HepG2 (cell line): ENCODE measurements around the gene GRK5. TPM values are rescaled to one million over a fixed set of nuclear protein-coding genes. Genes with fewer than 3 reads are reported as not detected.

Experiments used
- ATAC-seq: fragments of 200-7000 bp; cut with Tn5 transposase; 3 replicates; pipeline ENCODE4 v1.9.1; 2020; ENCODE audit warnings: mild to moderate bottlenecking, moderate library complexity
- BruUV-seq: library from RNA; stranded (reverse); fragments of 400-500 nt; replicated peaks from 2 replicates; lab custom pipeline; 2021; lab: Mats Ljungman, UMichigan
- CTCF ChIA-PET: fragments of 300-600 bp; formaldehyde crosslinking; extraction: SDS; loops from one replicate; lab custom pipeline; 2021; ENCODE audit warnings: low total read pairs, inconsistent platforms, low intra/inter-chr PET ratio; lab: Yijun Ruan, JAX
- POLR2A ChIA-PET: fragments of 350-600 bp; sonication (Branson Sonifier 250); formaldehyde crosslinking; loops from one replicate; lab custom pipeline; 2020; ENCODE audit warnings: antibody characterized with exemption, inconsistent platforms; lab: Yijun Ruan, JAX
- DNase-seq: peaks from one replicate; pipeline ENCODE4 v3.0.0-alpha.2; 2015; ENCODE audit warnings: low spot score
- FAIRE-seq: peaks from 3 replicates; lab custom pipeline; 2011; peaks lifted over from hg19 to GRCh38; lab: Jason Lieb, UNC
- H2AFZ ChIP-seq: one replicate; pipeline ENCODE4 v1.6.1; 2011; ENCODE audit warnings: low read length, inconsistent platforms
- H3K27ac ChIP-seq: fragments of 300-600 bp; 3 replicates; pipeline ENCODE4 v1.8.0; 2011; ENCODE audit warnings: mixed run types, mild to moderate bottlenecking, mixed read lengths, low read length, inconsistent platforms; ENCODE audit not compliant: insufficient read depth; ENCODE audit errors: extremely low read length
- H3K27me3 ChIP-seq, 2 experiments: fragments of 200-600 bp in 1 of 2; 2 replicates in 1 of 2; 3 replicates in 1 of 2; pipeline versions ENCODE4 v1.6.0 to v1.8.0; 2011; ENCODE audit warnings: low read length in 2 of 2, mild to moderate bottlenecking in 2 of 2, moderate library complexity in 2 of 2, inconsistent platforms in 1 of 2; ENCODE audit not compliant: insufficient read depth in 2 of 2, control insufficient read depth in 1 of 2
- H3K36me3 ChIP-seq, 2 experiments: fragments of 200-600 bp in 1 of 2; replicated peaks in 1 of 2; 2 replicates in 1 of 2; 3 replicates in 1 of 2; pipeline versions ENCODE4 v1.5.1 to v1.8.0; 2011; ENCODE audit warnings: low read length in 2 of 2, inconsistent platforms in 1 of 2; ENCODE audit not compliant: insufficient read depth in 2 of 2, control insufficient read depth in 1 of 2
- H3K4me1 ChIP-seq: 2 replicates; pipeline ENCODE4 v1.5.1; 2012; ENCODE audit warnings: low read length, inconsistent platforms; ENCODE audit not compliant: insufficient read depth
- H3K4me2 ChIP-seq: 2 replicates; pipeline ENCODE4 v1.6.0; 2011; ENCODE audit warnings: low read depth, low read length, inconsistent platforms
- H3K4me3 ChIP-seq, 3 experiments: fragments of 200-600 bp in 1 of 3; sonication (generic), shearing (Covaris generic) in 1 of 3; replicated peaks in 1 of 3; 2 replicates each; pipeline ENCODE4 v1.5.1; 2011 to 2016; ENCODE audit warnings: low read length in 3 of 3, inconsistent platforms in 2 of 3, low read depth in 2 of 3, mild to moderate bottlenecking in 2 of 3, control low read depth in 1 of 3, mixed read lengths in 1 of 3; ENCODE audit not compliant: insufficient read depth in 1 of 3
- H3K79me2 ChIP-seq: one replicate; pipeline ENCODE4 v1.6.1; 2011; ENCODE audit warnings: low read length, inconsistent platforms; ENCODE audit not compliant: insufficient read depth
- H3K9ac ChIP-seq: 2 replicates; pipeline ENCODE4 v1.6.0; 2011; ENCODE audit warnings: mild to moderate bottlenecking, low read depth, low read length, inconsistent platforms; ENCODE audit not compliant: insufficient read depth
- H3K9me3 ChIP-seq: 2 replicates; pipeline ENCODE4 v1.5.1; 2012; ENCODE audit warnings: mild to moderate bottlenecking, low read length
- H4K20me1 ChIP-seq: 2 replicates; pipeline ENCODE4 v1.6.0; 2011; ENCODE audit warnings: inconsistent platforms, mild to moderate bottlenecking, low read length, moderate library complexity; ENCODE audit not compliant: insufficient read depth
- CCAR2 ChIP-seq: fragments of 200-400 bp; formaldehyde crosslinking; optimal IDR thresholded peaks from 2 replicates; pipeline ENCODE3; 2018; ENCODE audit warnings: low read depth, mild to moderate bottlenecking, low read length, moderate library complexity
- GPN1 ChIP-seq: sonication (generic); formaldehyde crosslinking; IDR thresholded peaks from 2 replicates; pipeline ENCODE4 v1.5.1; 2020; ENCODE audit warnings: missing genetic modification reagents, borderline replicate concordance
- GTF3A ChIP-seq: sonication (generic); formaldehyde crosslinking; conservative IDR thresholded peaks from 2 replicates; pipeline ENCODE4 v1.4.0; 2020; ENCODE audit warnings: mild to moderate bottlenecking, missing genetic modification reagents
- HHEX ChIP-seq: IDR thresholded peaks from 2 replicates; pipeline ENCODE4 v1.6.1; 2016; ENCODE audit warnings: control low read depth
- MED13 ChIP-seq: sonication (generic); formaldehyde crosslinking; IDR thresholded peaks from 2 replicates; pipeline ENCODE4 v1.5.0; 2020; ENCODE audit warnings: missing genetic modification reagents
- MIXL1 ChIP-seq: IDR thresholded peaks from 2 replicates; pipeline ENCODE4 v1.6.1; 2016
- MLLT10 ChIP-seq: sonication (generic); formaldehyde crosslinking; IDR thresholded peaks from 2 replicates; pipeline ENCODE4 v1.4.0; 2020; ENCODE audit warnings: missing genetic modification reagents
- PTBP1 ChIP-seq: fragments of 200-400 bp; formaldehyde crosslinking; IDR thresholded peaks from 2 replicates; pipeline ENCODE4 v1.6.1; 2018; ENCODE audit warnings: low read length, low read depth; ENCODE audit not compliant: poor library complexity, severe bottlenecking
- SALL1 ChIP-seq: sonication (generic); formaldehyde crosslinking; IDR thresholded peaks from 2 replicates; pipeline ENCODE4 v1.8.0; 2022; ENCODE audit warnings: mild to moderate bottlenecking, missing genetic modification reagents
- SMYD3 ChIP-seq: sonication (generic); formaldehyde crosslinking; IDR thresholded peaks from 2 replicates; pipeline ENCODE4 v1.8.1; 2023; ENCODE audit warnings: mild to moderate bottlenecking, missing genetic modification reagents
- SOX5 ChIP-seq: IDR thresholded peaks from 2 replicates; pipeline ENCODE4 v1.6.1; 2016; ENCODE audit warnings: borderline replicate concordance
- SOX6 ChIP-seq, 2 experiments: fragments of 450-650 bp in 1 of 2; sonication (generic) in 1 of 2; formaldehyde crosslinking in 1 of 2; IDR thresholded peaks; 2 replicates each; pipeline versions ENCODE4 v1.4.0 to v1.6.1; 2017 to 2020; ENCODE audit warnings: antibody characterized with exemption in 1 of 2, mild to moderate bottlenecking in 1 of 2, missing genetic modification reagents in 1 of 2
- SP1 ChIP-seq, 2 experiments: fragments of 450-650 bp in 1 of 2; sonication (generic) in 1 of 2; formaldehyde crosslinking in 1 of 2; IDR thresholded peaks; 2 replicates each; pipeline versions ENCODE4 v1.4.0 to v1.6.1; 2016 to 2020; ENCODE audit warnings: missing genetic modification reagents in 1 of 2
- ZNF251 ChIP-seq: sonication (generic); formaldehyde crosslinking; IDR thresholded peaks from 2 replicates; pipeline ENCODE4 v1.9.0; 2021; ENCODE audit warnings: mild to moderate bottlenecking, missing genetic modification reagents
- ZNF33B ChIP-seq: sonication (generic); formaldehyde crosslinking; IDR thresholded peaks from 2 replicates; pipeline ENCODE4 v1.5.1; 2020; ENCODE audit warnings: mild to moderate bottlenecking, missing genetic modification reagents
- ZNF558 ChIP-seq: sonication (generic); formaldehyde crosslinking; IDR thresholded peaks from 2 replicates; pipeline ENCODE4 v1.9.0; 2022; ENCODE audit warnings: mild to moderate bottlenecking, missing genetic modification reagents, borderline replicate concordance
- ZNF761 ChIP-seq: sonication (generic); formaldehyde crosslinking; conservative IDR thresholded peaks from 2 replicates; pipeline ENCODE4 v1.4.0; 2020; ENCODE audit warnings: mild to moderate bottlenecking, missing genetic modification reagents
- WGBS: methylation state at CpG from one replicate; pipeline ENCODE4 v1.1.6; 2017; ENCODE audit warnings: low lambda C conversion rate; 5-methylcytosine and 5-hydroxymethylcytosine counted together
- in situ Hi-C: cut with HindIII; loops from 2 replicates; pipeline ENCODE4 v1.10.0; 2017; ENCODE audit warnings: low pct_unique_long_range_greater_than_20kb; ENCODE audit not compliant: extremely low pct_ligation_motif_present
- intact Hi-C: fragments of 100-400 bp; cut with micrococcal nuclease; formaldehyde crosslinking; loops from one replicate; pipeline ENCODE4 v1.10.0; 2022; ENCODE audit not compliant: unreplicated experiment
- polyA plus RNA-seq, 8 experiments: library from polyadenylated mRNA; depleted of rRNA in 3 of 8; stranded (reverse) in 7 of 8; unstranded in 1 of 8; fragments of >200 nt; fragmentation: Illumina TruSeq in 4 of 8; extraction: Trizol in 4 of 8; gene quantifications; 2 replicates each; pipeline versions ENCODE4 v1.2.1 to v1.2.3, GENCODE V29; 2011 to 2016; ENCODE audit warnings: low read depth in 4 of 8, missing spikeins in 1 of 8, mixed read lengths in 1 of 8; ENCODE audit not compliant: insufficient read depth in 1 of 8
- total RNA-seq, 5 experiments: library from RNA; depleted of rRNA; stranded (reverse); fragments of >200 nt; fragmentation: Illumina TruSeq; extraction: Trizol; gene quantifications; 2 replicates each; pipeline ENCODE4 v1.2.3, GENCODE V29; 2016; ENCODE audit warnings: low read depth in 1 of 5
- TF ChIP-seq, protein P1 (sequence below): sonication (generic); formaldehyde crosslinking; IDR thresholded peaks from 2 replicates; pipeline ENCODE4 v1.8.1; 2023; ENCODE audit warnings: missing genetic modification reagents, inconsistent platforms, borderline replicate concordance
- TF ChIP-seq, protein P2 (sequence below): sonication (generic); formaldehyde crosslinking; IDR thresholded peaks from 2 replicates; pipeline ENCODE4 v1.9.0; 2021; ENCODE audit warnings: missing genetic modification reagents, borderline replicate concordance
- TF ChIP-seq, protein P3 (sequence below): sonication (generic); formaldehyde crosslinking; IDR thresholded peaks from 2 replicates; pipeline ENCODE4 v1.5.1; 2020; ENCODE audit warnings: missing genetic modification reagents, mild to moderate bottlenecking, borderline replicate concordance

GRK5 gene
- total and polyA plus RNA-seq, 2 of the 13 experiments (the other 11 are each of a cell fraction or from before 2014, with no cell fraction given) = 10.4 to 12.6 TPM

DNA sequence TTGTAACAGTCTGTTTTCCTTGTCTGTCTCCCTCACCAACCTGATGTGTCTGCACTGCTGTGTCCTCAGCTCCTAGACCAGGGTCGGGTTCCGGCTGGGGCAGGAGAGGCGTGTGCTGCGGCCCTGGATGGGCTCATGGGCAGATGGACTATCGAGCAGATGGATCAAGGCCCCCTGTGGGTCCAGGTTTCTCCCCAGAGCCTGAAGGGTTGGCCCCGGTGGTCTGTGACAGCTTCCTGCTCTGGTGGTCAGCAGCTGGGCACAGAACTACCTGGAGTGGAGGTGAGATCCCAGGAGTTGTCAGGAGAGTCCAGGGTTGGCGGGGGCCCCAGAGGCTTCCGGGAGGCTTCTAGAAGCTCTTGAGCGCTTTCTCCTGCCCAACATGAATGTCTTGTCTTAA, 75.1 kb downstream of the GRK5 start (continued):
- TF ChIP-seq, protein P1, sequence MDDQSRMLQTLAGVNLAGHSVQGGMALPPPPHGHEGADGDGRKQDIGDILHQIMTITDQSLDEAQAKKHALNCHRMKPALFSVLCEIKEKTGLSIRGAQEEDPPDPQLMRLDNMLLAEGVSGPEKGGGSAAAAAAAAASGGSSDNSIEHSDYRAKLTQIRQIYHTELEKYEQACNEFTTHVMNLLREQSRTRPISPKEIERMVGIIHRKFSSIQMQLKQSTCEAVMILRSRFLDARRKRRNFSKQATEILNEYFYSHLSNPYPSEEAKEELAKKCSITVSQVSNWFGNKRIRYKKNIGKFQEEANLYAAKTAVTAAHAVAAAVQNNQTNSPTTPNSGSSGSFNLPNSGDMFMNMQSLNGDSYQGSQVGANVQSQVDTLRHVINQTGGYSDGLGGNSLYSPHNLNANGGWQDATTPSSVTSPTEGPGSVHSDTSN = no peak
- TF ChIP-seq ZNF558 (CRISPR knock-in tag) (no peak), GTF3A (no peak), ZNF33B (CRISPR knock-in tag) (no peak), PTBP1 (no peak), SMYD3 (no peak), GPN1 (CRISPR knock-in tag) (no peak), SOX5 (CRISPR knock-in tag) (no peak), SP1 (IDR thresholded peaks at IDR 0.05) (no peak), SP1 (CRISPR knock-in tag; IDR thresholded peaks at IDR 0.05) (no peak), SALL1 (CRISPR knock-in tag) (no peak), MIXL1 (CRISPR knock-in tag) (no peak)

DNA sequence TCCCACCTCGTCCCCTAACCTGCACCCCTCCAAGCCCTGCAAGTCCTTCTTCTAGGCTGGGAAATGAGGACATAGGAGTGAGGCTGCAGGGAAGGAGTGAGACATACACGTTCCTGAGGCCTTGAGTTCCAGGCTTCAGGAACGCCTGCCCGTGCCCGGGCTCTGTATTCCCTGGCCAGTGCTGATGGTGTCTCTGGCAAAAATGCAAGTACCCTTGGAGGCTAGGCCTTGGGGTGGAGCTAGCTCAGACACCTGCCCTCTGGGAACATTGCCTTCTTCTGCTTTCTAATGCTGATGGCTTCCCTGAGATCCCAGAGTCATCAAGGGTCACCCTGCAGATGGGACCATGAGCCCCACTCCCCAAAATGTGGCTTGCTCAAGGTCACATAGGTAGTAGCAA, 76.0 kb downstream of the GRK5 start:
- Histone ChIP-seq H3K27me3 (no peaks in the 10 kb centered on the region), H3K27ac (no peak overlapping the region), H3K9me3 (no peaks in the 10 kb centered on the region), H4K20me1 (no peaks in the 10 kb centered on the region), H3K9ac (no peak overlapping the region), H3K79me2 (peaks cover 3% of the 10 kb centered on the region), H3K4me2 (no peak overlapping the region), H2AFZ (no peak overlapping the region), H3K4me3 (no peak overlapping the region), H3K4me1 (peaks cover 29% of the 10 kb centered on the region), H3K36me3 (no peaks in the 10 kb centered on the region)
- ATAC-seq = no peak
- CTCF ChIA-PET = no interaction called here
- in situ Hi-C loops = no loop called here
- FAIRE-seq = no peak
- BruUV-seq = no TSS peak
- intact Hi-C loops = no loop called here
- DNase-seq = no peak
- POLR2A ChIA-PET = no interaction called here
- TF ChIP-seq, protein P2, sequence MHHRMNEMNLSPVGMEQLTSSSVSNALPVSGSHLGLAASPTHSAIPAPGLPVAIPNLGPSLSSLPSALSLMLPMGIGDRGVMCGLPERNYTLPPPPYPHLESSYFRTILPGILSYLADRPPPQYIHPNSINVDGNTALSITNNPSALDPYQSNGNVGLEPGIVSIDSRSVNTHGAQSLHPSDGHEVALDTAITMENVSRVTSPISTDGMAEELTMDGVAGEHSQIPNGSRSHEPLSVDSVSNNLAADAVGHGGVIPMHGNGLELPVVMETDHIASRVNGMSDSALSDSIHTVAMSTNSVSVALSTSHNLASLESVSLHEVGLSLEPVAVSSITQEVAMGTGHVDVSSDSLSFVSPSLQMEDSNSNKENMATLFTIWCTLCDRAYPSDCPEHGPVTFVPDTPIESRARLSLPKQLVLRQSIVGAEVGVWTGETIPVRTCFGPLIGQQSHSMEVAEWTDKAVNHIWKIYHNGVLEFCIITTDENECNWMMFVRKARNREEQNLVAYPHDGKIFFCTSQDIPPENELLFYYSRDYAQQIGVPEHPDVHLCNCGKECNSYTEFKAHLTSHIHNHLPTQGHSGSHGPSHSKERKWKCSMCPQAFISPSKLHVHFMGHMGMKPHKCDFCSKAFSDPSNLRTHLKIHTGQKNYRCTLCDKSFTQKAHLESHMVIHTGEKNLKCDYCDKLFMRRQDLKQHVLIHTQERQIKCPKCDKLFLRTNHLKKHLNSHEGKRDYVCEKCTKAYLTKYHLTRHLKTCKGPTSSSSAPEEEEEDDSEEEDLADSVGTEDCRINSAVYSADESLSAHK = no peak
- no peak for TF ChIP-seq ZNF761 (CRISPR knock-in tag)
- no peak for TF ChIP-seq MED13
- TF ChIP-seq HHEX = no peak
- TF ChIP-seq, protein P3, sequence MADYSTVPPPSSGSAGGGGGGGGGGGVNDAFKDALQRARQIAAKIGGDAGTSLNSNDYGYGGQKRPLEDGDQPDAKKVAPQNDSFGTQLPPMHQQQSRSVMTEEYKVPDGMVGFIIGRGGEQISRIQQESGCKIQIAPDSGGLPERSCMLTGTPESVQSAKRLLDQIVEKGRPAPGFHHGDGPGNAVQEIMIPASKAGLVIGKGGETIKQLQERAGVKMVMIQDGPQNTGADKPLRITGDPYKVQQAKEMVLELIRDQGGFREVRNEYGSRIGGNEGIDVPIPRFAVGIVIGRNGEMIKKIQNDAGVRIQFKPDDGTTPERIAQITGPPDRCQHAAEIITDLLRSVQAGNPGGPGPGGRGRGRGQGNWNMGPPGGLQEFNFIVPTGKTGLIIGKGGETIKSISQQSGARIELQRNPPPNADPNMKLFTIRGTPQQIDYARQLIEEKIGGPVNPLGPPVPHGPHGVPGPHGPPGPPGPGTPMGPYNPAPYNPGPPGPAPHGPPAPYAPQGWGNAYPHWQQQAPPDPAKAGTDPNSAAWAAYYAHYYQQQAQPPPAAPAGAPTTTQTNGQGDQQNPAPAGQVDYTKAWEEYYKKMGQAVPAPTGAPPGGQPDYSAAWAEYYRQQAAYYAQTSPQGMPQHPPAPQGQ (CRISPR knock-in tag) = no peak
- TF ChIP-seq MLLT10 (CRISPR knock-in tag) = no peak
- no peak for TF ChIP-seq SOX6 (IDR thresholded peaks at IDR 0.05)
- TF ChIP-seq SOX6 (CRISPR knock-in tag; IDR thresholded peaks at IDR 0.05) = no peak
- TF ChIP-seq ZNF251 = no peak
- TF ChIP-seq CCAR2 = no peak
- no peak for TF ChIP-seq ZNF33B (CRISPR knock-in tag)
- 96% methylated on average over 5 of the region's 5 CpGs for WGBS
